Measurements from ENCODE around the gene EWSR1. TPM values are rescaled to one million over a fixed set of nuclear protein-coding genes. Genes with fewer than 3 reads are reported as not detected.
"Not testable (repeated sequence)": the region's sequence is repeated elsewhere in the genome, so short reads cannot be mapped to it uniquely, and the experiment has no call there.

EWSR1 gene
- total RNA-seq, 1 donor from 2014 or later: 355 TPM

DNA sequence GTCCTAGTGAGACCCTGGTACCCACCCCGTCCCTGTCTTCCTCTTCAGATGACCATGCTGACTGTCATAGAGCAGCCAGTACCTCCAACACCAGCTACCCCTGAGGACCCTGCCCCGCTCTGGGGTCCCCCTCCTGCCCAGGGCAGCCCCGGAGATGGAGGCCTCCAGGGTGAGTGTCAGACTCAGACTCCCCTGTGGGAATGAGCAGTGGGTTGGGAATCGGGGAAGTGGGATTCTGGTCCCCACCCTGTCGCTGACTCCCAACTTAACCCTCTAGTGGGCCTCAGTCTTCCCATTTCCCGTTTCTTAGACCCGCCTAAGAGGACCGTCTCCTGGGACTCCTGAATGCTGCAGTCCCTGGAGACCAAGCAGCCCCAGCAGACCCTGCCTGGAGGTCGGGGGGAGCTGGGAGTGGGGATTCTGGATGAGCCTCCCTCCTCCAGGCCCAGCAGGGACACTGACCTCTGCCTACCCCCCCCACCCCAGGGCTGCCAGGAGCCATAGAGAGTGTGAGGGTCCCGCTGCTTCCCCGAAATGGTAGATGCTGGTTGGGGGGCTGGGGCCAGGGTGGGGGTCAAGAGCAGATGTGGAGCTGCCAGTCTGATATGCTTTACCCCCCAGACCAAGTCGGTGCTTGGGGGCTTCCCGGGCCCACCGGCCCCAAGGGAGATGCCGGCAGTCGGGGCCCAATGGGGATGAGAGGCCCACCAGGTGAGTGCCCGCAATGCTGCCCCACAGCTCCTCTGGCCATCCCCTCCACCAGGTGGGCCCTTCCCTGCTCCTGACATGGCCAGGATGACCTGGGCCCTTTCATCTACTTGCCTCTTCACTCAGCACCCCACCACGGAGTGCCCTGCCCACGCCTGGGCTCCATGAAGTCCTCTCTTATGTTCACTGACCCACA lies 36.8 kb upstream of the EWSR1 start:
- peak; percentile 12 for DNase-seq
- TF ChIP-seq, protein P1, sequence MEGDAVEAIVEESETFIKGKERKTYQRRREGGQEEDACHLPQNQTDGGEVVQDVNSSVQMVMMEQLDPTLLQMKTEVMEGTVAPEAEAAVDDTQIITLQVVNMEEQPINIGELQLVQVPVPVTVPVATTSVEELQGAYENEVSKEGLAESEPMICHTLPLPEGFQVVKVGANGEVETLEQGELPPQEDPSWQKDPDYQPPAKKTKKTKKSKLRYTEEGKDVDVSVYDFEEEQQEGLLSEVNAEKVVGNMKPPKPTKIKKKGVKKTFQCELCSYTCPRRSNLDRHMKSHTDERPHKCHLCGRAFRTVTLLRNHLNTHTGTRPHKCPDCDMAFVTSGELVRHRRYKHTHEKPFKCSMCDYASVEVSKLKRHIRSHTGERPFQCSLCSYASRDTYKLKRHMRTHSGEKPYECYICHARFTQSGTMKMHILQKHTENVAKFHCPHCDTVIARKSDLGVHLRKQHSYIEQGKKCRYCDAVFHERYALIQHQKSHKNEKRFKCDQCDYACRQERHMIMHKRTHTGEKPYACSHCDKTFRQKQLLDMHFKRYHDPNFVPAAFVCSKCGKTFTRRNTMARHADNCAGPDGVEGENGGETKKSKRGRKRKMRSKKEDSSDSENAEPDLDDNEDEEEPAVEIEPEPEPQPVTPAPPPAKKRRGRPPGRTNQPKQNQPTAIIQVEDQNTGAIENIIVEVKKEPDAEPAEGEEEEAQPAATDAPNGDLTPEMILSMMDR (IDR thresholded peaks at IDR 0.05; ENCODE audit: partially characterized antibody, unreplicated experiment): no peak
- peaks cover 5% of the 10 kb centered on the region for H3K36me3 Mint-ChIP-seq (ENCODE audit: unreplicated experiment)
- H3K27me3 Mint-ChIP-seq (ENCODE audit: unreplicated experiment): peaks cover 9% of the 10 kb centered on the region
- H3K4me3 Mint-ChIP-seq (ENCODE audit: unreplicated experiment): no peak overlapping the region
- no peaks in the 10 kb centered on the region for H3K4me1 Mint-ChIP-seq (ENCODE audit: low read depth, unreplicated experiment)
- peaks cover 6% of the 10 kb centered on the region for H3K9me3 Mint-ChIP-seq (ENCODE audit: unreplicated experiment)
- no peak overlapping the region for H3K27ac Mint-ChIP-seq (ENCODE audit: unreplicated experiment)

DNA sequence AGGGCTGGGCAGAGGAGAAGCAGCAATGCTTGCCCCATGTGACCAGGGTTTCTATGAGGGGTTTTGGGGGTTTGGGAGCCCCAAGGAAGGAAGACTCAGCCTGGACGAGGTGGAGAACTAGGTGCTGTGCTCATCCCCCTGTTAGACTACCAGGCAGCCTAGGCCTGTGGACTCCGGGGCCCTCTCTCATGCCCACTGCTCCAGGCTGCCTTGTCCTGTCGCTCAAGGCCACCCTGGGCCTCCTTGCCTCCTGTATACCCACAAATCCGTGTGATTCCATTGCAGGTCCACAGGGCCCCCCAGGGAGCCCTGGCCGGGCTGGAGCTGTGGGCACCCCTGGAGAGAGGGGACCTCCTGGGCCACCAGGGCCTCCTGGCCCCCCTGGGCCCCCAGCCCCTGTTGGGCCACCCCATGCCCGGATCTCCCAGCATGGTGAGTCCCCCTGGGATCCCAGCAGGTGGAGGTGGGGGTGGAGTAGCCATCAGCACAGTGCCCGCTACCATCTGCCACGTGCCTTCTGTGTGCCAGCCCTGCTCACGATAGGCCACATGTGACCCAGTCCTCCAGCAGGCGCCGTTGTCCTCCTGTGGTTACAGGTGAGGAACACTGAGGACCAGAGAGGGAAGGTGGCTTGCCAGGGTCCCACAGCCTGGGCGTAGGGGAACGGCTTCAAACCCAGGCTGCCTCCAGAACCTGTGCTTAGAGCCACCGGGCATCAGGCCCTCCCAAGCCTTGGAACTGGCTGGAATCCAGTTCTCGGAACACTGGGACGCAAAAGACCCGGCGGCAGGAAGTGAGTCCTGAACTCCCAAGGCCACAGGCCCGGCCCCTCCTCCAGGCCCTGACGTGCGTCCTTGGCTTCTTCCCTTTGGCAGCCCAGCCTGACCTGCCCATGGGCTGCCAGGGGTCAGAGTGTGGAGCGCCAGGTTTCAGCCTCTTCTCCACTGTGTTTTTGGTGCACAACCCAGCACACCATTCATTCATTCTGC lies 35.8 kb upstream of the EWSR1 start:
- H3K36me3 Mint-ChIP-seq (ENCODE audit: unreplicated experiment): peaks cover 5% of the 10 kb centered on the region
- H3K27me3 Mint-ChIP-seq (ENCODE audit: unreplicated experiment): peaks cover 6% of the 10 kb centered on the region
- TF ChIP-seq, protein P1 (IDR thresholded peaks at IDR 0.05; ENCODE audit: partially characterized antibody, unreplicated experiment): no peak
- H3K4me1 Mint-ChIP-seq (ENCODE audit: low read depth, unreplicated experiment): no peaks in the 10 kb centered on the region
- no peak overlapping the region for H3K4me3 Mint-ChIP-seq (ENCODE audit: unreplicated experiment)
- peaks cover 2% of the 10 kb centered on the region for H3K9me3 Mint-ChIP-seq (ENCODE audit: unreplicated experiment)
- no peak overlapping the region for H3K27ac Mint-ChIP-seq (ENCODE audit: unreplicated experiment)
- peak; percentile 9 for DNase-seq

DNA sequence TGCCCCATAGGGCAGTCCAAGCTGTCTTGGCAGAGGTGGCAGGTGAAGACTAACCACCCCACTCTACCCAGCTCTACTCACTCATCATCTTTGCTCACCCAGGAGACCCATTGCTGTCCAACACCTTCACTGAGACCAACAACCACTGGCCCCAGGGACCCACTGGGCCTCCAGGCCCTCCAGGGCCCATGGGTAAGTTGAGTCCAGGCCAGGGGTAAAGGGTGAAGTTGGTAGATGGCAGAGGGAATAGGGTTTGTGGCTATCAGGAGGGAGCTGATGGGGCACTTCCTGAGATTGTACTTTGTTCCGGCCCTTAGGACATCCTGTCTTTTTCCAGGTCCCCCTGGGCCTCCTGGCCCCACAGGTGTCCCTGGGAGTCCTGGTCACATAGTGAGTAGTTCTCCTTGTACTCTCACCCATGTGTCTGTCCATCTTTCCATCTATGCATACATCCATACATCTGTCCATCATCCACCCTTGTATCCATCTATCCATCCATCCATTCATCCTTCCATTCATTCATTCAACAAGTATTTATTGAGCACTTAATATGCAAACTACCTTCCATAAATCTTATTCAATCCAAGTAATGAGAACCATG lies 34.7 kb upstream of the EWSR1 start:
- TF ChIP-seq, protein P1 (IDR thresholded peaks at IDR 0.05; ENCODE audit: partially characterized antibody, unreplicated experiment): no peak
- H3K9me3 Mint-ChIP-seq (ENCODE audit: unreplicated experiment): peaks cover 2% of the 10 kb centered on the region
- peak; percentile 1 for DNase-seq
- no peaks in the 10 kb centered on the region for H3K4me1 Mint-ChIP-seq (ENCODE audit: low read depth, unreplicated experiment)
- no peak overlapping the region for H3K27ac Mint-ChIP-seq (ENCODE audit: unreplicated experiment)
- H3K27me3 Mint-ChIP-seq (ENCODE audit: unreplicated experiment): peaks cover 6% of the 10 kb centered on the region
- H3K36me3 Mint-ChIP-seq (ENCODE audit: unreplicated experiment): peaks cover 5% of the 10 kb centered on the region
- no peak overlapping the region for H3K4me3 Mint-ChIP-seq (ENCODE audit: unreplicated experiment)

DNA sequence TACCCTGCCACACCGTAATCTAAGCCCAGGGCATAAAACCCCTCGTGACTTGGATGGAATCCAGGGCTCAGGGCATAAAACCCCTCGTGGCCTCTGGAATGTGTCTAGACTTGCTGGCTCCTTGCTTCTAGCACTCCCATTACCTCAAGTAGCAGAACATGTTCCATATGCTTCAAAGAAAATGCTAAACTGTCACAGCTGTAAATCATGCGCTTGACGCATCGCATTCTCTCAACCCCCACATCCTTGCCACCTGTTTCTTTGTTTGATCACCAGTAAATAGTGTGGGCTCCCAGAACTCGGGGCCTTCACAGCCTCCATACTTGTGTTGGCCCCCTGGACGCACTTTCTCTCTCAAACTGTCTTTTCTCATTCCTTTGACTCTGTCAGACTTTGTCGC lies 27.6 kb upstream of the EWSR1 start:
- H3K27ac Mint-ChIP-seq (ENCODE audit: unreplicated experiment); H3K27me3 Mint-ChIP-seq (ENCODE audit: unreplicated experiment); H3K9me3 Mint-ChIP-seq (ENCODE audit: unreplicated experiment); H3K4me1 Mint-ChIP-seq (ENCODE audit: low read depth, unreplicated experiment); H3K4me3 Mint-ChIP-seq (ENCODE audit: unreplicated experiment): not testable (repeated sequence)
- DNase-seq: peak; percentile 2
- H3K36me3 Mint-ChIP-seq (ENCODE audit: unreplicated experiment): peaks cover 13% of the 10 kb centered on the region

DNA sequence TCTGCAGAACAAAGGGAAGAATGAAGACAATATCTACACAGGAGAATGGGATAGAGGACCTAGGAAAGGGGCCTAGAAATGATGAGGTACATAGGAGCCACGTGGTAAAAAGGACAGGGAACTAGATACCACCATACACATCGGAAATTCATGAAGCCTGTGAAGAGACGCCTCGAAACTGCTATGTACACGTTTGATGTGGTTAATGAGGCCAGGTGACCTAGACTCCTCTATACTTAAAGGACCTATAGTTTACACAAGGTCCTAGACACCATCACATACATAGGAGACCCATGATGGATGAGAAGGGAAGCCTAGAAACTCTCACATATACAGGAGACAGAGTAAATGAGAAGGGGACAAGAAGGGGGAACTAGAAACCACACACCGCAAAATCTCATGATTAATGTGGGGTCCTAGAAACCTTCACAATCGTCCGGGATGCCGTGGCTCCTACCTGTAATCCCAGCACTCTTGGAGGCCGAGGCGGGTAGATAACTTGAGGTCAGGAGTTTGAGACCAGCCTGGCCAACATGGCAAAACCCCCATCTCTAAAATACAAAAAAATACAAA lies 24.1 kb upstream of the EWSR1 start:
- peaks cover 11% of the 10 kb centered on the region for H3K36me3 Mint-ChIP-seq (ENCODE audit: unreplicated experiment)
- H3K27me3 Mint-ChIP-seq (ENCODE audit: unreplicated experiment): no peaks in the 10 kb centered on the region
- DNase-seq: no peak
- H3K9me3 Mint-ChIP-seq (ENCODE audit: unreplicated experiment): peaks cover 6% of the 10 kb centered on the region
- TF ChIP-seq, protein P1 (IDR thresholded peaks at IDR 0.05; ENCODE audit: partially characterized antibody, unreplicated experiment): no peak
- H3K4me3 Mint-ChIP-seq (ENCODE audit: unreplicated experiment): no peak overlapping the region
- no peaks in the 10 kb centered on the region for H3K4me1 Mint-ChIP-seq (ENCODE audit: low read depth, unreplicated experiment)
- no peak overlapping the region for H3K27ac Mint-ChIP-seq (ENCODE audit: unreplicated experiment)

All from glutamatergic neuron (in vitro differentiated cells).